HepG2 (cell line): Measurements from ENCODE around the gene DPEP3. TPM values are rescaled to one million over a fixed set of nuclear protein-coding genes. Genes with fewer than 3 reads are reported as not detected.

Source experiments
- AGO1 ChIP-seq: fragments of 200-400 bp; formaldehyde crosslinking; IDR thresholded peaks from 2 replicates; pipeline ENCODE4 v1.6.1; 2017; ENCODE audit warnings: mild to moderate bottlenecking, low read depth, low read length, moderate library complexity; ENCODE audit not compliant: poor library complexity, severe bottlenecking
- FOXC1 ChIP-seq: sonication (generic); formaldehyde crosslinking; IDR thresholded peaks from 2 replicates; pipeline ENCODE4 v1.8.0; 2022; ENCODE audit warnings: mild to moderate bottlenecking, missing genetic modification reagents, borderline replicate concordance
- FOXP1 ChIP-seq, 2 experiments: fragments of 450-650 bp in 1 of 2; IDR thresholded peaks; 2 replicates each; pipeline ENCODE4 v1.6.1; 2017 to 2018; ENCODE audit warnings: antibody characterized with exemption in 1 of 2
- HNRNPH1 ChIP-seq: fragments of 200-400 bp; formaldehyde crosslinking; optimal IDR thresholded peaks from 2 replicates; pipeline ENCODE3; 2017; ENCODE audit warnings: mild to moderate bottlenecking, low read depth, low read length
- KLF12 ChIP-seq: sonication (generic); formaldehyde crosslinking; IDR thresholded peaks from 2 replicates; pipeline ENCODE4 v1.4.0; 2020; ENCODE audit warnings: missing genetic modification reagents, borderline replicate concordance
- MAFK ChIP-seq, 2 experiments: IDR thresholded peaks in 1 of 2; conservative IDR thresholded peaks in 1 of 2; 2 replicates each; pipeline ENCODE4 v1.6.1; 2011; ENCODE audit warnings: improper control_type of control experiment in 2 of 2, low read length in 2 of 2
- POLR2AphosphoS5 ChIP-seq: IDR thresholded peaks from 2 replicates; pipeline ENCODE4 v1.6.1; 2012; ENCODE audit warnings: low read depth, low read length
- SKI ChIP-seq: fragments of 450-650 bp; IDR thresholded peaks from one replicate; pipeline ENCODE4 v1.6.1; 2018; ENCODE audit warnings: mild to moderate bottlenecking; ENCODE audit not compliant: partially characterized antibody
- SMARCE1 ChIP-seq: fragments of 450-650 bp; IDR thresholded peaks from 2 replicates; pipeline ENCODE4 v1.6.1; 2017; ENCODE audit warnings: borderline replicate concordance
- SMYD3 ChIP-seq: sonication (generic); formaldehyde crosslinking; IDR thresholded peaks from 2 replicates; pipeline ENCODE4 v1.8.1; 2023; ENCODE audit warnings: mild to moderate bottlenecking, missing genetic modification reagents
- STAT5B ChIP-seq: sonication (generic); formaldehyde crosslinking; IDR thresholded peaks from 2 replicates; pipeline ENCODE4 v1.4.0; 2020; ENCODE audit warnings: missing genetic modification reagents
- TEAD2 ChIP-seq: sonication (generic); formaldehyde crosslinking; IDR thresholded peaks from 2 replicates; pipeline ENCODE4 v1.9.0; 2021; ENCODE audit warnings: missing genetic modification reagents
- ZFP62 ChIP-seq: sonication (generic); formaldehyde crosslinking; IDR thresholded peaks from 2 replicates; pipeline ENCODE4 v1.4.0; 2020; ENCODE audit warnings: missing genetic modification reagents
- ZNF280B ChIP-seq: sonication (generic); formaldehyde crosslinking; IDR thresholded peaks from 2 replicates; pipeline ENCODE4 v1.5.0; 2020; ENCODE audit warnings: missing genetic modification reagents, mild to moderate bottlenecking, borderline replicate concordance
- ZNF550 ChIP-seq: sonication (generic); formaldehyde crosslinking; IDR thresholded peaks from 2 replicates; pipeline ENCODE4 v1.4.0; 2020; ENCODE audit warnings: mild to moderate bottlenecking, missing genetic modification reagents, borderline replicate concordance
- ZNF619 ChIP-seq: sonication (generic); formaldehyde crosslinking; IDR thresholded peaks from 2 replicates; pipeline ENCODE4 v1.4.0; 2020; ENCODE audit warnings: mild to moderate bottlenecking, missing genetic modification reagents
- ZNF629 ChIP-seq: sonication (generic); formaldehyde crosslinking; conservative IDR thresholded peaks from 2 replicates; pipeline ENCODE4 v1.5.0; 2020; ENCODE audit warnings: missing genetic modification reagents
- ZNF816 ChIP-seq: sonication (generic); formaldehyde crosslinking; IDR thresholded peaks from 2 replicates; pipeline ENCODE4 v1.8.0; 2022; ENCODE audit warnings: missing genetic modification reagents, mild to moderate bottlenecking, borderline replicate concordance
- polyA plus RNA-seq, 8 experiments: library from polyadenylated mRNA; depleted of rRNA in 3 of 8; stranded (reverse) in 7 of 8; unstranded in 1 of 8; fragments of >200 nt; fragmentation: Illumina TruSeq in 4 of 8; extraction: Trizol in 4 of 8; gene quantifications; 2 replicates each; pipeline versions ENCODE4 v1.2.1 to v1.2.3, GENCODE V29; 2011 to 2016; ENCODE audit warnings: low read depth in 4 of 8, missing spikeins in 1 of 8, mixed read lengths in 1 of 8; ENCODE audit not compliant: insufficient read depth in 1 of 8
- total RNA-seq, 5 experiments: library from RNA; depleted of rRNA; stranded (reverse); fragments of >200 nt; fragmentation: Illumina TruSeq; extraction: Trizol; gene quantifications; 2 replicates each; pipeline ENCODE4 v1.2.3, GENCODE V29; 2016; ENCODE audit warnings: low read depth in 1 of 5
- TF ChIP-seq, protein P1 (sequence below): sonication (generic); formaldehyde crosslinking; IDR thresholded peaks from 2 replicates; pipeline ENCODE4 v1.4.0; 2020; ENCODE audit warnings: mild to moderate bottlenecking, missing genetic modification reagents
- TF ChIP-seq, protein P2 (sequence below): sonication (generic); formaldehyde crosslinking; IDR thresholded peaks from 2 replicates; pipeline ENCODE4 v1.5.1; 2020; ENCODE audit warnings: missing genetic modification reagents, mild to moderate bottlenecking, borderline replicate concordance
- TF ChIP-seq, protein P3 (sequence below): sonication (generic); formaldehyde crosslinking; conservative IDR thresholded peaks from 2 replicates; pipeline ENCODE4 v1.4.0; 2020; ENCODE audit warnings: missing genetic modification reagents

DPEP3 gene
- total and polyA plus RNA-seq, 2 of the 13 experiments (the other 11 are each of a cell fraction or from before 2014, with no cell fraction given): not detected

GRCh38 chr16:67935402-67936123 lies 44.7 kb downstream of the DPEP3 start (continued):
- TF ChIP-seq, protein P1, sequence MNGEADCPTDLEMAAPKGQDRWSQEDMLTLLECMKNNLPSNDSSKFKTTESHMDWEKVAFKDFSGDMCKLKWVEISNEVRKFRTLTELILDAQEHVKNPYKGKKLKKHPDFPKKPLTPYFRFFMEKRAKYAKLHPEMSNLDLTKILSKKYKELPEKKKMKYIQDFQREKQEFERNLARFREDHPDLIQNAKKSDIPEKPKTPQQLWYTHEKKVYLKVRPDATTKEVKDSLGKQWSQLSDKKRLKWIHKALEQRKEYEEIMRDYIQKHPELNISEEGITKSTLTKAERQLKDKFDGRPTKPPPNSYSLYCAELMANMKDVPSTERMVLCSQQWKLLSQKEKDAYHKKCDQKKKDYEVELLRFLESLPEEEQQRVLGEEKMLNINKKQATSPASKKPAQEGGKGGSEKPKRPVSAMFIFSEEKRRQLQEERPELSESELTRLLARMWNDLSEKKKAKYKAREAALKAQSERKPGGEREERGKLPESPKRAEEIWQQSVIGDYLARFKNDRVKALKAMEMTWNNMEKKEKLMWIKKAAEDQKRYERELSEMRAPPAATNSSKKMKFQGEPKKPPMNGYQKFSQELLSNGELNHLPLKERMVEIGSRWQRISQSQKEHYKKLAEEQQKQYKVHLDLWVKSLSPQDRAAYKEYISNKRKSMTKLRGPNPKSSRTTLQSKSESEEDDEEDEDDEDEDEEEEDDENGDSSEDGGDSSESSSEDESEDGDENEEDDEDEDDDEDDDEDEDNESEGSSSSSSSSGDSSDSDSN (CRISPR knock-in tag): peak; percentile 80; the same call in 1 of the 2 replicates
- TF ChIP-seq ZNF280B (CRISPR knock-in tag): peak; percentile 91
- peak; percentile 63 for TF ChIP-seq KLF12 (CRISPR knock-in tag)
- peak; percentile 83; the same call in 1 of the 2 replicates for TF ChIP-seq ZFP62
- TF ChIP-seq SMARCE1: no peak
- TF ChIP-seq MAFK (conservative IDR thresholded peaks at IDR 0.05 in 1 of 2, IDR thresholded peaks at IDR 0.05 in 1 of 2; ENCODE audit: low read length in 2 of 2): no peak
- TF ChIP-seq AGO1: peak; percentile 97
- TF ChIP-seq POLR2AphosphoS5: peak; percentile 90
- TF ChIP-seq TEAD2: no peak
- TF ChIP-seq SKI: peak; percentile 29
- TF ChIP-seq FOXC1 (CRISPR knock-in tag): 0 out of 2 replicates have a peak, but pooled peaks have one; percentile 57
- no peak; the same call in 1 of the 2 replicates for TF ChIP-seq ZNF816
- no peak for TF ChIP-seq HNRNPH1
- 0 out of 2 replicates have a peak, but pooled peaks have one; percentile 29 for TF ChIP-seq ZNF629 (CRISPR knock-in tag)
- peak; percentile 95; the same call in 1 of the 2 replicates for TF ChIP-seq ZNF550
- TF ChIP-seq, protein P2, sequence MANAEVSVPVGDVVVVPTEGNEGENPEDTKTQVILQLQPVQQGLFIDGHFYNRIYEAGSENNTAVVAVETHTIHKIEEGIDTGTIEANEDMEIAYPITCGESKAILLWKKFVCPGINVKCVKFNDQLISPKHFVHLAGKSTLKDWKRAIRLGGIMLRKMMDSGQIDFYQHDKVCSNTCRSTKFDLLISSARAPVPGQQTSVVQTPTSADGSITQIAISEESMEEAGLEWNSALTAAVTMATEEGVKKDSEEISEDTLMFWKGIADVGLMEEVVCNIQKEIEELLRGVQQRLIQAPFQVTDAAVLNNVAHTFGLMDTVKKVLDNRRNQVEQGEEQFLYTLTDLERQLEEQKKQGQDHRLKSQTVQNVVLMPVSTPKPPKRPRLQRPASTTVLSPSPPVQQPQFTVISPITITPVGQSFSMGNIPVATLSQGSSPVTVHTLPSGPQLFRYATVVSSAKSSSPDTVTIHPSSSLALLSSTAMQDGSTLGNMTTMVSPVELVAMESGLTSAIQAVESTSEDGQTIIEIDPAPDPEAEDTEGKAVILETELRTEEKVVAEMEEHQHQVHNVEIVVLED (CRISPR knock-in tag): peak; percentile 78
- TF ChIP-seq STAT5B (CRISPR knock-in tag): peak; percentile 55; the same call in 1 of the 2 replicates
- TF ChIP-seq, protein P3, sequence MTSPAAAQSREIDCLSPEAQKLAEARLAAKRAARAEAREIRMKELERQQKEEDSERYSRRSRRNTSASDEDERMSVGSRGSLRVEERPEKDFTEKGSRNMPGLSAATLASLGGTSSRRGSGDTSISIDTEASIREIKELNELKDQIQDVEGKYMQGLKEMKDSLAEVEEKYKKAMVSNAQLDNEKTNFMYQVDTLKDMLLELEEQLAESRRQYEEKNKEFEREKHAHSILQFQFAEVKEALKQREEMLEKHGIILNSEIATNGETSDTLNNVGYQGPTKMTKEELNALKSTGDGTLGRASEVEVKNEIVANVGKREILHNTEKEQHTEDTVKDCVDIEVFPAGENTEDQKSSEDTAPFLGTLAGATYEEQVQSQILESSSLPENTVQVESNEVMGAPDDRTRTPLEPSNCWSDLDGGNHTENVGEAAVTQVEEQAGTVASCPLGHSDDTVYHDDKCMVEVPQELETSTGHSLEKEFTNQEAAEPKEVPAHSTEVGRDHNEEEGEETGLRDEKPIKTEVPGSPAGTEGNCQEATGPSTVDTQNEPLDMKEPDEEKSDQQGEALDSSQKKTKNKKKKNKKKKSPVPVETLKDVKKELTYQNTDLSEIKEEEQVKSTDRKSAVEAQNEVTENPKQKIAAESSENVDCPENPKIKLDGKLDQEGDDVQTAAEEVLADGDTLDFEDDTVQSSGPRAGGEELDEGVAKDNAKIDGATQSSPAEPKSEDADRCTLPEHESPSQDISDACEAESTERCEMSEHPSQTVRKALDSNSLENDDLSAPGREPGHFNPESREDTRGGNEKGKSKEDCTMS (CRISPR knock-in tag): no peak; the same call in 1 of the 2 replicates
- no peak; the same call in 1 of the 2 replicates for TF ChIP-seq ZNF619 (CRISPR knock-in tag)
- TF ChIP-seq FOXP1 (IDR thresholded peaks at IDR 0.05): no peak
- no peak for TF ChIP-seq FOXP1 (CRISPR knock-in tag; IDR thresholded peaks at IDR 0.05)
- peak; percentile 42; the same call in 1 of the 2 replicates for TF ChIP-seq SMYD3
